Measurements from ENCODE around the gene DUSP8. TPM values are rescaled to one million over a fixed set of nuclear protein-coding genes. Genes with fewer than 3 reads are reported as not detected.

Gene DUSP8
- total and polyA plus RNA-seq, 2 of the 8 experiments (the other 6 are each of a cell fraction or from before 2014, with no cell fraction given) = 2.8 to 3.6 TPM

GRCh38 chr11:1598816-1599215 lies 26.7 kb upstream of the DUSP8 start:
- DNase-seq (ENCODE audit: low read depth in 1 of 2, low spot score in 2 of 2) (no peak), FAIRE-seq (no peak)
- Histone ChIP-seq H2AK5ac (ENCODE audit: low read depth, low read length) (no peak overlapping the region), H3K4me2 (ENCODE audit: insufficient read depth in 1 of 2, low read depth in 2 of 2, low read length in 2 of 2) (no peak overlapping the region), H3K23me2 (ENCODE audit: low read depth, low read length) (peaks cover 2% of the 10 kb centered on the region; the same call in 1 of the 2 replicates), H2AFZ (ENCODE audit: low read length) (no peak overlapping the region), H3K36me3 (ENCODE audit: control insufficient read depth in 2 of 4, insufficient read depth in 4 of 4, low read length in 3 of 4) (no peaks in the 10 kb centered on the region), H4K91ac (replicated peaks; ENCODE audit: insufficient read length, low read length) (no peak overlapping the region), H3K79me1 (ENCODE audit: low read depth, low read length) (no peaks in the 10 kb centered on the region), H3K27me3 (replicated peaks in 1 of 4; ENCODE audit: control insufficient read depth in 3 of 4, extremely low read depth in 1 of 4, insufficient read depth in 3 of 4, low read length in 3 of 4) (peaks cover 0 to 4% (median 0%) of the 10 kb centered on the region in 4 experiments; a peak in 1 of 7 replicates), H2BK12ac (ENCODE audit: low read depth, low read length) (no peak overlapping the region), H3K4ac (replicated peaks; ENCODE audit: insufficient read length, low read depth, low read length) (no peak overlapping the region), H3K18ac (ENCODE audit: extremely low read depth, low read length) (no peak overlapping the region), H3K27ac (ENCODE audit: low read depth, low read length) (no peak overlapping the region), H3K9me3 (ENCODE audit: insufficient read depth in 2 of 2, low read depth in 1 of 2, low read length in 1 of 2) (peaks cover 0 to 4% of the 10 kb centered on the region in 2 experiments; a peak in 1 of 4 replicates), H3K23ac (ENCODE audit: insufficient read length) (no peak overlapping the region), H3K56ac (replicated peaks; ENCODE audit: insufficient read length, low read depth, low read length) (no peak overlapping the region), H2BK5ac (ENCODE audit: low read depth, low read length) (no peak overlapping the region), H2BK120ac (replicated peaks; ENCODE audit: low read depth, low read length) (no peak overlapping the region), H4K20me1 (replicated peaks in 1 of 2; ENCODE audit: control insufficient read depth in 1 of 2, insufficient read depth in 2 of 2, low read length in 2 of 2) (peaks cover 0 to 2% of the 10 kb centered on the region in 2 experiments), H3K4me1 (replicated peaks in 1 of 4; ENCODE audit: control insufficient read depth in 3 of 4, insufficient read depth in 4 of 4, low read length in 3 of 4) (peaks cover 2 to 13% (median 5%) of the 10 kb centered on the region in 4 experiments), H3K4me3 (ENCODE audit: extremely low read depth in 1 of 4, insufficient read depth in 2 of 4, low read depth in 3 of 4, low read length in 4 of 4) (no peak overlapping the region), H3K79me2 (ENCODE audit: control insufficient read depth in 1 of 2, insufficient read depth in 2 of 2, low read length in 2 of 2) (no peaks in the 10 kb centered on the region), H4K8ac (ENCODE audit: extremely low read depth, insufficient read depth, low read length) (no peak overlapping the region), H2BK15ac (ENCODE audit: low read length) (no peak overlapping the region), H3K9ac (replicated peaks in 1 of 4; ENCODE audit: extremely low read depth in 1 of 4, low read depth in 3 of 4, low read length in 3 of 4) (no peak overlapping the region), H2BK20ac (ENCODE audit: low read length) (no peak overlapping the region), H4K5ac (ENCODE audit: insufficient read length, low read depth, low read length) (no peak overlapping the region), H3K14ac (ENCODE audit: insufficient read length) (no peak overlapping the region)
- ChIA-PET POLR2A (ENCODE audit: partially characterized antibody) (interaction anchor here (0.6 kb wide), 1 partner anchor 153 kb away, joined by 3 read pairs; no protein-coding TSS in a partner anchor), CTCF (ENCODE audit: partially characterized antibody) (interaction anchor here (1.3 to 7.7 kb wide), 6 partner anchors 22 to 52 kb away, joined by 3 to 95 read pairs (median 24); partner anchors contain the start of gene KRTAP5-5)
- WGBS, 2 experiments (ENCODE audit: extremely low coverage in 1 of 2, insufficient coverage in 1 of 2, insufficient read length in 1 of 2, insufficient replicate concordance in 2 of 2, low coverage in 1 of 2, low lambda C conversion rate in 2 of 2, missing lambda C conversion rate in 1 of 2) = 76% methylated on average over 6 of the region's 6 CpGs; no CpG with 5 or more reads in 1 of the 2 experiments
- TF ChIP-seq FOSL1 (IDR thresholded peaks at IDR 0.05; ENCODE audit: insufficient read depth, low read depth, low read length) (no peak), SAP30 (IDR thresholded peaks at IDR 0.05; ENCODE audit: insufficient read depth, insufficient replicate concordance, low read length) (no peak), GABPA (IDR thresholded peaks at IDR 0.05; ENCODE audit: borderline replicate concordance, insufficient read depth, low read length) (no peak), POLR2AphosphoS5 (IDR thresholded peaks at IDR 0.05; ENCODE audit: low read depth, low read length) (no peak)
- TF ChIP-seq, protein P1, sequence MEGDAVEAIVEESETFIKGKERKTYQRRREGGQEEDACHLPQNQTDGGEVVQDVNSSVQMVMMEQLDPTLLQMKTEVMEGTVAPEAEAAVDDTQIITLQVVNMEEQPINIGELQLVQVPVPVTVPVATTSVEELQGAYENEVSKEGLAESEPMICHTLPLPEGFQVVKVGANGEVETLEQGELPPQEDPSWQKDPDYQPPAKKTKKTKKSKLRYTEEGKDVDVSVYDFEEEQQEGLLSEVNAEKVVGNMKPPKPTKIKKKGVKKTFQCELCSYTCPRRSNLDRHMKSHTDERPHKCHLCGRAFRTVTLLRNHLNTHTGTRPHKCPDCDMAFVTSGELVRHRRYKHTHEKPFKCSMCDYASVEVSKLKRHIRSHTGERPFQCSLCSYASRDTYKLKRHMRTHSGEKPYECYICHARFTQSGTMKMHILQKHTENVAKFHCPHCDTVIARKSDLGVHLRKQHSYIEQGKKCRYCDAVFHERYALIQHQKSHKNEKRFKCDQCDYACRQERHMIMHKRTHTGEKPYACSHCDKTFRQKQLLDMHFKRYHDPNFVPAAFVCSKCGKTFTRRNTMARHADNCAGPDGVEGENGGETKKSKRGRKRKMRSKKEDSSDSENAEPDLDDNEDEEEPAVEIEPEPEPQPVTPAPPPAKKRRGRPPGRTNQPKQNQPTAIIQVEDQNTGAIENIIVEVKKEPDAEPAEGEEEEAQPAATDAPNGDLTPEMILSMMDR (IDR thresholded peaks at IDR 0.05; ENCODE audit: control extremely low read depth in 1 of 3, insufficient read depth in 1 of 3, low read depth in 1 of 3, low read length in 3 of 3) = no peak
